ENCODE data around the gene MRPL37. TPM values are rescaled to one million over a fixed set of nuclear protein-coding genes. Genes with fewer than 3 reads are reported as not detected.

The MRPL37 gene
- total and polyA plus RNA-seq, 12 donors, result 24.9 to 174 (median 107) TPM

DNA sequence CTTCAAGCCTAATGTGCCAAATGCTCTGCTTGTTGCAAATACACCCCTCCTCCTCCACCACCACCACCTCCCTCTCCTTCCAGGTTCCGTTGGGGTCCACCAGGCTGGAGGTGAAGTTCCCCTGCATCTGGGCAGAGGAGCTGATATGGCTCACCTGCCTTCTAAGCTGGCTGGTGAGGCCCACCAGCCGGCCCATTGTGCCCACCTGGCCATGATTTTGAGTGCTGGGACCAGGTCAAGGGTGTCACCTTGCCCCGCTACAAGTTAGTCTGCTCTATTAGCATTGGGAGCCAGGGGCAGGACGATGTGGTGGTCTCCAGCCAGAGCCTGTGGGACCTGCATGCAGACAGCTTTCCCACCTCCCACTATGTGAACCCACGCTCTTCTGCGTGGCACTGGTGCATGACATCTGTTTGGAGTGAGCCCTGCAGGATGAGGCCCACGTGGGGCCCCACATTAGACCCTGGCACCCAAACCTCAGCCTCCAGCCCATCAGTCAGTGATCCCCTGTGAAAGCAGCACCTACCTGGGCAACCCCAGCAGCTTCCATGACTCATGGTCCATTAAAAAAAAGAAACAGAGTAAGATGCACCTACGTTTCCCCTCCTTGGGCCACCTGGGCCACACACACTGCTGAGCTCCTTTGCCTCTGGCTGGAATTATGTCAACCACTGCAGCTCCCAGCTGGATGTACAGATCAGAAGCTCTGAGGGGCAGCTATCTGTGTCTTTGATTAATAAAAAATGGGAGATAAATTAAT lies 31.6 kb upstream of the MRPL37 start:
- intact Hi-C loops (cut with DNase I), result no loop called here
- no peak overlapping the region for H3K27ac ChIP-seq
- H3K9me3 ChIP-seq (replicated peaks in 1 of 3), result no peaks in the 10 kb centered on the region
- H3K27me3 ChIP-seq, result no peaks in the 10 kb centered on the region
- H3K36me3 ChIP-seq (replicated peaks in 1 of 2), result no peaks in the 10 kb centered on the region
- TF ChIP-seq, protein P1, sequence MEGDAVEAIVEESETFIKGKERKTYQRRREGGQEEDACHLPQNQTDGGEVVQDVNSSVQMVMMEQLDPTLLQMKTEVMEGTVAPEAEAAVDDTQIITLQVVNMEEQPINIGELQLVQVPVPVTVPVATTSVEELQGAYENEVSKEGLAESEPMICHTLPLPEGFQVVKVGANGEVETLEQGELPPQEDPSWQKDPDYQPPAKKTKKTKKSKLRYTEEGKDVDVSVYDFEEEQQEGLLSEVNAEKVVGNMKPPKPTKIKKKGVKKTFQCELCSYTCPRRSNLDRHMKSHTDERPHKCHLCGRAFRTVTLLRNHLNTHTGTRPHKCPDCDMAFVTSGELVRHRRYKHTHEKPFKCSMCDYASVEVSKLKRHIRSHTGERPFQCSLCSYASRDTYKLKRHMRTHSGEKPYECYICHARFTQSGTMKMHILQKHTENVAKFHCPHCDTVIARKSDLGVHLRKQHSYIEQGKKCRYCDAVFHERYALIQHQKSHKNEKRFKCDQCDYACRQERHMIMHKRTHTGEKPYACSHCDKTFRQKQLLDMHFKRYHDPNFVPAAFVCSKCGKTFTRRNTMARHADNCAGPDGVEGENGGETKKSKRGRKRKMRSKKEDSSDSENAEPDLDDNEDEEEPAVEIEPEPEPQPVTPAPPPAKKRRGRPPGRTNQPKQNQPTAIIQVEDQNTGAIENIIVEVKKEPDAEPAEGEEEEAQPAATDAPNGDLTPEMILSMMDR (IDR thresholded peaks at IDR 0.05), result no peak
- TF ChIP-seq POLR2A (IDR thresholded peaks at IDR 0.05), result no peak
- WGBS, 4 donors, result 81 to 93% (median 89%) methylated on average over 4 to 8 of the region's 8 CpGs
- DNase-seq, result no peak
- H3K4me1 ChIP-seq (replicated peaks in 1 of 2), result peaks cover 11 to 12% of the 10 kb centered on the region in 2 donors
- H3K4me3 ChIP-seq, result no peak overlapping the region

DNA sequence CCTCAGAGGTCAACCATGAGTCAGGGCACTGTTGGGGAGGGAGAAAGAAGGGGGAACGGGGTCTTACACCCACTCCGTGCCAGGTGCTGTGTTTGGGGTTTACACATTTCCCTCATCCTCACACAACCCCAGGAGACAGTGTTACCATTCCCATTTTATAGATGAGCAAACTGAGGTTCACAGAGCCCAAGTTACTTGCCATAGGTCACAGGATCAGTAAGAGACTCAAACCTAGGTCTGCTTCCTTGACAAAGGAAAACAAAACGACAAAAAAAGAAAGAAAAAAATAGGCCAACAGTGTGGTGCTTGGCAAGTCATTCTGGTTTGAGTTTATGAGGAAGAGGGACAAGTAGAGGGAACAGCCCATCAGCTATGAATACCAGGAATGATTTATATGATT lies 30.9 kb upstream of the MRPL37 start:
- DNase-seq, result no peak
- WGBS, 4 donors, result 66 to 81% (median 74%) methylated on average over 3 of the region's 3 CpGs
- H3K36me3 ChIP-seq (replicated peaks in 1 of 2), result no peaks in the 10 kb centered on the region
- H3K27ac ChIP-seq, result no peak overlapping the region
- no peaks in the 10 kb centered on the region for H3K9me3 ChIP-seq (replicated peaks in 1 of 3)
- no peaks in the 10 kb centered on the region for H3K27me3 ChIP-seq
- no peak overlapping the region for H3K4me3 ChIP-seq
- intact Hi-C loops (cut with DNase I), result no loop called here
- H3K4me1 ChIP-seq (replicated peaks in 1 of 2), result peaks cover 18 to 19% of the 10 kb centered on the region in 2 donors
- TF ChIP-seq, protein P1 (IDR thresholded peaks at IDR 0.05), result no peak
- TF ChIP-seq POLR2A (IDR thresholded peaks at IDR 0.05), result no peak

DNA sequence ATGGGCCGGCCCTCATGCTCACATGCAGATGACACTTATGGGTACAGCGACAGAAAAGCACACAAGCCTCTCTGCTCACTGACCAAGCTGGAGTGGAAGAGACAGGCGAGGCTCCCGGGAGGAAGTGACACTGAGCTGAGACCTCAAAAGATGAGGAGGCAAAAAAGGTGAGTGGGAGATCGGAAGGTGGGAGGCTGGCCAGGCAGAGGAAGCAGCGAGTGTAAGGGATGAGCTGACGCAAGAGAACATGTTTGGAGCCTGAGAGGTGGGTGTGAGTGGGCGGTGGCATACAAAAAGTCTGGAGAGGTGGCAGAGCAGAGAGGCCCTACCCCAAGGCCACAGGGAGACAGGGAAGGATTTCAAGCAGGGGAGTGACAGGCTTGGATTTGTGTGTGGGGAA lies 29.0 kb upstream of the MRPL37 start:
- WGBS, 4 donors, result 78 to 87% (median 87%) methylated on average over 8 of the region's 8 CpGs
- intact Hi-C loops (cut with DNase I), result no loop called here
- H3K9me3 ChIP-seq (replicated peaks in 1 of 3), result no peaks in the 10 kb centered on the region

DNA sequence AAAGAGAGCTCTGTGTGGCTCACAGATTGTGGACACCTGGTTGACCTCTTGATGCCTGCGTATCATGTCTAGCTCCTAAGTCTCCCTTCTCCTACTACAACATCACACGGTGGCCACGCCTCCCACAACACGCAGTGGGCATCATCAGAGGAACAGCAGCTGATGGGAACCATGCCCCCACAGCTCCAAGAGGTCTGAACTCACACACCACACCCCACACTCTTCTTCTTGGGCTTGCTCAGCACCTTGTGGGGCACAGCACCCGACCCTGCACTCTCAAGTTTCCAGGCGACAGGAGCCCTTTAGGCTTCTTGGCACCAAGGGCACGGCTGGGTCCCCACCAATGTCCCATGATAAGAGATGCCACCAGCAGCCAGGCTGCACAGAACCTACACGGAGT lies 28.4 kb upstream of the MRPL37 start:
- Histone ChIP-seq H3K27ac (no peak overlapping the region), H3K36me3 (replicated peaks in 1 of 2) (no peaks in the 10 kb centered on the region), H3K9me3 (replicated peaks in 1 of 3) (no peaks in the 10 kb centered on the region), H3K4me1 (replicated peaks in 1 of 2) (peaks cover 20 to 23% of the 10 kb centered on the region in 2 donors), H3K4me3 (no peak overlapping the region), H3K27me3 (no peaks in the 10 kb centered on the region)
- DNase-seq, result no peak
- intact Hi-C loops (cut with DNase I), result no loop called here
- WGBS, 4 donors, result 88 to 95% (median 92%) methylated on average over 8 of the region's 8 CpGs
- TF ChIP-seq, protein P1 (IDR thresholded peaks at IDR 0.05), result no peak
- no peak for TF ChIP-seq POLR2A (IDR thresholded peaks at IDR 0.05)

More for the DNA sequence above, 29.0 kb upstream of the MRPL37 start:
- no peaks in the 10 kb centered on the region for H3K36me3 ChIP-seq (replicated peaks in 1 of 2)
- TF ChIP-seq, protein P1 (IDR thresholded peaks at IDR 0.05), result no peak
- TF ChIP-seq POLR2A (IDR thresholded peaks at IDR 0.05), result no peak
- DNase-seq, result no peak
- no peak overlapping the region for H3K27ac ChIP-seq
- no peaks in the 10 kb centered on the region for H3K27me3 ChIP-seq
- H3K4me1 ChIP-seq (replicated peaks in 1 of 2), result peaks cover 20 to 23% of the 10 kb centered on the region in 2 donors
- H3K4me3 ChIP-seq, result no peak overlapping the region

All from adrenal gland (tissue), 12 donors.